Measurements from ENCODE around the gene TRA2A.

The TRA2A gene

DNA sequence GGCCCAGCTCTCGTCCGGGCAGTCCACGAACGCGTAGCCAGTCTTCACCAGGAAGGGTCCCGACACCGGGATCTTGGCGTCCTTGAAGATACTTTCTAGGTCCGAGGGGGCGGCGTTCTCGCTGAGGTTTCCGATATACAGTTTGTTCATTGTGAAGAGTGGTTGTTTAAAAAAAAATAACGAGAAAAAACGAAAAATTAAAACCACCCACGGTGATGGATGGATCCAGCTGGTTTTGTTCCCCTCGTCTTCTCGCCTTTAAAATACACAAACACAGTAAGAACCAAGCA is 61.9 kb downstream of the TRA2A start:
- peaks cover 40% of the 10 kb centered on the region for H3K4me1 Mint-ChIP-seq
- no peaks in the 10 kb centered on the region for H3K9me3 Mint-ChIP-seq
- peak overlapping the region; percentile 82 for H3K4me3 Mint-ChIP-seq
- ATAC-seq (no peak), DNase-seq (no peak)
- peaks cover 75% of the 10 kb centered on the region for H3K27me3 Mint-ChIP-seq
- H3K36me3 Mint-ChIP-seq (ENCODE audit: low read depth) = peaks cover 2% of the 10 kb centered on the region
- H3K27ac Mint-ChIP-seq = peak overlapping the region; percentile 74

DNA sequence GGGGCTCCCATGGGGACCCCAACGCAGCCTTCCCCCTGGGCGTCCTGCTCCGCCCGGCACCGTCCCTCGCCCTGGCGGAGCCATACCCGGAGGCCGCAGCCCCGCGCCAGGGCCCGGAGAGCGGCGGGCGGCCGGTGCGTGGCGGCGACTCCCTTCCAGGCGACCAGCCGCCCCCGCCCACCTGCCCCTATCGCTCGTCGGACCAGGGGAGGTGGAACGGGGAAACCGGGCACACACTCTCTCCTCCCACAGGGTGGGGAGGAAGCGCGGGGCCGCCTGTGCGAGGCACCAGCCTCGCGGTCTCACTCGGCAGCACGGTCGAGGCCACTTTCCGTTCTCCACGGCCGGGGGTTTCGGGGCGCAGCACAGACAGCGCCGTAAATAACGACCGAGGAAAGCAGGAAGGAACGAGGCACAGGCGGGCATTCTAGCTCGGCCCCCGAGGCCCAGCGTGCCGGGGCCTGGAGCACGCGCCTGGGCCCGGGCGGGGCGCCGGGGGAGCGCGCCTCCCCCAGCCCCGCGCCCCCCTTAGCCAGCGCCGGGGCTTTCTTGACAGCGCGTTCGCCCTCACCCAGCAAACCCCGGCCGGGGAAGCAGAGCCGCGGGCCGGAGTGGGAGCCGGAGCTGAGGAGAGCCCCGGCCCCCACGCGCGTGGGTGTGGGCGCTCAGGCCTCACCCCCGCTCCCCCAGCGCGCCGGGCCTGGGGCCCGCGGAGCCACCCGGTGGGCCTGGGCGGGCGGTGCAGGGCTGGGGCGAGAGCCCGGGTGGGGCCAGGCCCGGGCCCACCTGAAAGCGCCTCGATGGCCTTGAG is 62.4 kb downstream of the TRA2A start:
- Mint-ChIP-seq H3K4me3 (peak overlapping the region; percentile 82), H3K36me3 (ENCODE audit: low read depth) (no peaks in the 10 kb centered on the region), H3K9me3 (no peaks in the 10 kb centered on the region), H3K4me1 (peaks cover 35% of the 10 kb centered on the region), H3K27me3 (peaks cover 74% of the 10 kb centered on the region), H3K27ac (no peak overlapping the region)
- DNase-seq (peak; percentile 44), ATAC-seq (peak; percentile 10)

DNA sequence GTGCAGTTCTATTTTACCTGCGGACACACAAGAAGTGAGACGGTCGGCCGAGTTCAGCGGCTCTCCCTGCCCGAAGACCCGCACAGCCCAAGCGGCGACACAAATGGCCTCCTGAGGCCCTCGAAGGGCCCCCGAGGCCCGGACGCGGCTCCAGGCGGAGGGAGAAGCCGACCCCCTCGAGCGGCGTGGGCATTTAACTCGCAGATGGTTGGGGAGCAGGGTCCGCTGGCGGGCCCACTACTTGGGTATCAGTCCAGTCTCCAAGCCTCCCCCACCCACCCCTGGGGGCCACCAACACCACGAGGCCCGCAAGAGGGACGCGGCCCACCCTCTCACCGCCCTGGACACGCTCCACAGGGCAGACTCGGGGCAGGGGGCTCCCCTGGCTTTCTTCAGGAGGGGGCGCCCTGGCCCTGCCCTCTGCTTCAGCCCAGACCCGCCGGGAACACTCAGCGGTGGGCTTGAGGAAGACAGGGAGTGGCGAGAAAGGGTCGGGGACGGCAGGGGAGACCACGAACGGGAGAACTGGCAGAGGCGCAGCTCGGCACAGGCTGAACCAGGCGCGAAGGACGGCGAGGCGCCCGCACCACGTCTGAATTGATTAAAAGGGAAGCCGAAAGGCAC is 63.1 kb downstream of the TRA2A start:
- peak overlapping the region; percentile 54 for H3K27ac Mint-ChIP-seq
- no peak for ATAC-seq
- H3K4me3 Mint-ChIP-seq = peak overlapping the region; percentile 75
- H3K9me3 Mint-ChIP-seq = no peaks in the 10 kb centered on the region
- peaks cover 33% of the 10 kb centered on the region for H3K4me1 Mint-ChIP-seq
- DNase-seq = peak; percentile 28
- H3K36me3 Mint-ChIP-seq (ENCODE audit: low read depth) = no peaks in the 10 kb centered on the region
- H3K27me3 Mint-ChIP-seq = peaks cover 79% of the 10 kb centered on the region

DNA sequence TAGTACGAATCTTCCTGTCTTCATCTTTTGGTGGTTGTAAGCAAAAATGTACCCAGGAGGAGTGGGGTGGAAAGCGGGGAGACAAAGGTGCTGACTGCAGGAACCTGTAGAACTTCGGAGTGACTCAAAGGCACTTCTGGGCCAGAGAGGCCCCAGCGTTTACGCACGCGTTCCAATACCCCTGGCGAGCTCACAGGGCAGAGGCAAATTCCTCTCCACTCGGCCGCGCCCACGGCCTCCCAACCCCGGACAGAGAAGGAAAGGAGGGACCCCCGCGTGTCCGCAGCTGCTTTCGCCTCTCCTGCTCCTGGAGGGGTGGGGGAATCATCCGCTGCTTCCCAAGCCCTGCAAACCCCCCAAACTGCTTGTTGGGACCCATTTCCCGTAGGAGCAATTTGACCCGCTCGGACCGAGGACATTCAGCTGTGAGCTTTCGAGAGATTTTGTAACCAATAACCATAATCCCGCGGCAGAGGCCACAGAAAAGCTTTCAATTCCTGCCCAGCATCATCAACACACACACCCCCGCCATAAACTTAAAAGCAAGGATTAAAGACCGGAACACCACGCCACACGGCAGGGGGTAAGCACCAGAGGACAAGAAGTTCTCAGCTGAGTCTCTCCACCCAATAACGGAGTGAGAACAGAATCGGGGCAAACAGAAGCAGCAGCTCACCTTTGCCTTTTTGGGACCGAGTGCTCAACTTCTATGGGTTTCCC is 63.8 kb downstream of the TRA2A start:
- Mint-ChIP-seq H3K36me3 (ENCODE audit: low read depth) (no peaks in the 10 kb centered on the region), H3K4me1 (peaks cover 32% of the 10 kb centered on the region), H3K27ac (peak overlapping the region; percentile 54), H3K9me3 (no peaks in the 10 kb centered on the region), H3K4me3 (peak overlapping the region; percentile 75), H3K27me3 (peaks cover 79% of the 10 kb centered on the region)
- peak; percentile 7 for DNase-seq
- ATAC-seq = peak; percentile 33

DNA sequence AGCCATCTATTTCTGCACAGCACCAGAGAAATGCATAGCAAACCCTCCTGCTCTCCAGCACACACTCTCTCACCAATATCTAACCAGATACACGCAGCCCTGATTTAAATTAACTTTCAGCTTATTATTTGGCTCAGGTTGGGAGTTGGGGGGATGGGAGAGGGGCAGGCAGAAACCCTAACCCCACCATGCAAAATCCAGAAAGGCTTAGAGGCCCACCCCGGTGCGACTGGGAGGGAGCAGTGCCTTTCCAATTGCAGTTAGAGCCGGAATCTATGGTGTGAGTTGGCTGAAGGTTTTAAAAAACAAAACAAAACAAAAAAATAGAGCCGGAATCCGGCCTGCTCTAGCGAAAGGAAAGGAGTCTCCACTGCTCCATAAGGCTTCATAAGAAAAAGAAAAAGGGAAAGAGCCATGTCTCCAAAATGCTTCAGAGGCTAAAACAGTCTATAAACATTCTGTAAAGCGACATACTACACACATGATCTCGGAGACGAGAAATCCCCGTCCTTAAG is 64.4 kb downstream of the TRA2A start:
- ATAC-seq (no peak), DNase-seq (no peak)
- H3K27ac Mint-ChIP-seq = no peak overlapping the region
- peaks cover 79% of the 10 kb centered on the region for H3K27me3 Mint-ChIP-seq
- H3K36me3 Mint-ChIP-seq (ENCODE audit: low read depth) = no peaks in the 10 kb centered on the region
- H3K4me3 Mint-ChIP-seq = peak overlapping the region; percentile 75
- peaks cover 32% of the 10 kb centered on the region for H3K4me1 Mint-ChIP-seq
- no peaks in the 10 kb centered on the region for H3K9me3 Mint-ChIP-seq

DNA sequence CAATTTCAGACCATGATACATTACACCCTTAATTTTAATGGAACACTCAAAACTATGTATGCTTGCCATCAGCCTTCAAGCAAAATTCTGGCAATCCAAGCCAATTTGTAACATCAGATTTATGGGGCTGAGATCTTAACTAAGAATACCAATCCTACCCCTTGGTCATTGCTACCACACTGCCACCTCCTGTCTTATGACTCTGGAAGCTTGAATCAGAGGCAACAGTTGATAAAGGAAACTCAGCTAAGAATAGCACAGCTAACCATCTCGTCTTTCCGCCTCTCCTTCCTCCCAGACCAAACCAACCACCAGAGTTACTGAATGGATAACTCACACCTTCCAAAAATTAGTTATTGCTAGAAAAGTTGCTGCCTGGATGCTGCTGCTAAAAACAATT is 68.9 kb downstream of the TRA2A start:
- H3K27ac Mint-ChIP-seq = no peak overlapping the region

DNA sequence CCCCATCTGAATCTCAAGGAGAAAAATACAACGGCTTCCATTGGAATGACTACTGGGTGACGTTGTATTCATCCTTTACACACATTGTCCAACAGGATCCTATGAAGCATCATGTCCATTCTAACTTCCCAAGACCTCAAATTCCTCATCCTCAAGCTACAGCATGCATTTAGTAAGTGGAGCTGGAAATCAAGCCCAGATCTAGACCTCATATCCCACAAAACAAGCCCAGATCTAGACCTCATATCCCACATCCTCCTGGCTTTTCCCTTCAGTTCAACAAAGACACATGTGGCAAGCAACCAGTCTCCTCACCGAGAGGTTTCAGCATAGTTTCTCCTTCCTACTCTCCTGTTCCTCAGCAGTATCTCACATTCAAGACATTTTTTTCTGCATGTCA is 73.7 kb downstream of the TRA2A start:
- peaks cover 61% of the 10 kb centered on the region for H3K27me3 Mint-ChIP-seq
- H3K4me3 Mint-ChIP-seq = no peak overlapping the region
- DNase-seq (no peak), ATAC-seq (no peak)
- H3K36me3 Mint-ChIP-seq (ENCODE audit: low read depth) = no peaks in the 10 kb centered on the region
- H3K4me1 Mint-ChIP-seq = peaks cover 1% of the 10 kb centered on the region
- H3K27ac Mint-ChIP-seq = no peak overlapping the region
- H3K9me3 Mint-ChIP-seq = no peaks in the 10 kb centered on the region

More for the DNA sequence above, 68.9 kb downstream of the TRA2A start:
- peak; percentile 49 for ATAC-seq
- Mint-ChIP-seq H3K36me3 (ENCODE audit: low read depth) (no peaks in the 10 kb centered on the region), H3K27me3 (peaks cover 79% of the 10 kb centered on the region), H3K9me3 (no peaks in the 10 kb centered on the region), H3K4me3 (no peak overlapping the region), H3K4me1 (peaks cover 8% of the 10 kb centered on the region)
- no peak for DNase-seq

DNA sequence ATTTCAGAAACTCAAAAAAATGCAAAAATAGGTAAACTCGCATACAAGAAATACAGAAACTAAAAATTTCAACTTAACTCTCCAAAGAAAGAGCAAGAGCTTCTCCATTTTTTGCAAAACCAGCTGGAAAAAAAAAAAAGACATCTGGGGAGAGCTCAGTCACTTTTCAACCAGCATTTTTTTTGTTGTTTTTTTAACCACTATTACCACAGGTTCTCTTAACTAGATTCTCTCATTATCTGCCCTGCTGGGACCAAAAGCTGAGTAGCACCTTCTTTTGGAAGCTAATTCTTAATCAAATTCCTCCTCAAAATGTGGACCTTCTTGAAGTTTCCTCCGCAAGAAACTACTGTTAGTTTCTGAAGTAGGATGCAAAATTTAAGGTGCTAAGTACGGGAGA is 75.7 kb downstream of the TRA2A start:
- DNase-seq (no peak), ATAC-seq (no peak)
- H3K4me3 Mint-ChIP-seq = no peak overlapping the region
- H3K9me3 Mint-ChIP-seq = no peaks in the 10 kb centered on the region
- no peaks in the 10 kb centered on the region for H3K36me3 Mint-ChIP-seq (ENCODE audit: low read depth)
- H3K4me1 Mint-ChIP-seq = no peaks in the 10 kb centered on the region
- H3K27me3 Mint-ChIP-seq = peaks cover 51% of the 10 kb centered on the region
- H3K27ac Mint-ChIP-seq = no peak overlapping the region

DNA sequence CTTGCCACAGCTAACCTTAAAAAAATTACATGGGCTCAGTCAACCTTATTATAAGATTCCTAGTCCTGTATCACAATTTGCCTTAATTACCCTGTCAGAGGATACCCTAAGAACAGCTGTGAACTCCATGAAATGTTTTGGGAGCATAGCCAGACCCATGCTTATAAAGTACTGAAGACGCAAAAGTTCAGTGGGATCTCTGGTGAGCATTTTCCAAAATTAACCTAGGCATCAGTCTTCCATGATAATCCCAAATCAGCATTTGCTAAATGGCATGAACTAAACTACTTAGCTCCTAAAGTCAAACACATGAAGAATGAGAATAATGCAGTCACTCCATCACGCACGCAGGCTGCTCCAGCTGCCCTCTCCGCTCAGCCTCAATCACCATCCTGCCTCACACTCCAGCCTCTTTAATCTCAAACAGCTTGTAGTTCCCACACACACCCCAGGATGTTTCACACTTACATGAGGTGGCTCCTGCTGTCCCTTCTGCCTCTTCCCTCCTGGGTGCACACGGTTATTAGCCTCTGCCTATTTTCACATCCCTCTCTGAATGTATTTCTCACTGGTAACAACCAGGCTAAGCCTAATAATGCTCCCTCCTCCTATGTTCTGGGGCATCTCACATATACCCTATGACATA is 76.8 kb downstream of the TRA2A start:
- H3K4me1 Mint-ChIP-seq = no peaks in the 10 kb centered on the region
- peaks cover 46% of the 10 kb centered on the region for H3K27me3 Mint-ChIP-seq
- DNase-seq (no peak), ATAC-seq (no peak)
- no peak overlapping the region for H3K27ac Mint-ChIP-seq
- H3K4me3 Mint-ChIP-seq = no peak overlapping the region
- no peaks in the 10 kb centered on the region for H3K36me3 Mint-ChIP-seq (ENCODE audit: low read depth)
- no peaks in the 10 kb centered on the region for H3K9me3 Mint-ChIP-seq
